ENCODE measurements around the gene TSHZ2. TPM values are rescaled to one million over a fixed set of nuclear protein-coding genes. Genes with fewer than 3 reads are reported as not detected.
A peak's percentile ranks its signal among the peaks of the same experiment; 100 is the strongest.

The TSHZ2 gene
- total and polyA plus RNA-seq, 2 experiments from 2014 or later, result 10.4 to 32.0 TPM

DNA sequence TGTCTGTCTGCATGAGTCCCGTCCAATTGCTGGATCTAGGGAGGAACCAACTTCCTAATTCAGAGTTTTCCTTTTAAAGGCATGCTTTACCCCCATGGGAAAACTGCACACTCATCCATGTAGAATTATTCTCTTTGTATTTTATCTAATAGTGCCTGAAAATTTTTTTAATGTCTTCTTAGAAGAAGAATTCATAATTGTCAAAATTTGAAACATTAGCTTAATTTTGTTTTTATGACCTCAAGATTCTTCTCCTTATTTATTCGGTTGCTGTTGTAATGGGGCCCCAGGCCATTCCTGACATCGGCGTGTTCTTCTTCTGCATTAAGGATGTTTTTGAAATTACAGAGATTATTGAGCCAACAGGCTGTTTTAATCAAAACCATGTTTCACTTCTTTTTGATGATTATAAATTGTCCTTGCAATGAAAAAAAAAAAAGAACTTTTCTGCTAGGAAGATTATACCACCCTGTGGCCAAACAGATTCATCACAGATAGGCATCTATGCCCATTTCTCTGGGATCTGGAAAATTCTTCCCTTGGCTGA lies 521.2 kb downstream of the TSHZ2 start:
- H3K36me3 ChIP-seq, result no peaks in the 10 kb centered on the region
- H3K9me3 ChIP-seq (ENCODE audit: low read depth), result no peaks in the 10 kb centered on the region
- no peaks in the 10 kb centered on the region for H3K27me3 ChIP-seq
- TF ChIP-seq, protein P1, sequence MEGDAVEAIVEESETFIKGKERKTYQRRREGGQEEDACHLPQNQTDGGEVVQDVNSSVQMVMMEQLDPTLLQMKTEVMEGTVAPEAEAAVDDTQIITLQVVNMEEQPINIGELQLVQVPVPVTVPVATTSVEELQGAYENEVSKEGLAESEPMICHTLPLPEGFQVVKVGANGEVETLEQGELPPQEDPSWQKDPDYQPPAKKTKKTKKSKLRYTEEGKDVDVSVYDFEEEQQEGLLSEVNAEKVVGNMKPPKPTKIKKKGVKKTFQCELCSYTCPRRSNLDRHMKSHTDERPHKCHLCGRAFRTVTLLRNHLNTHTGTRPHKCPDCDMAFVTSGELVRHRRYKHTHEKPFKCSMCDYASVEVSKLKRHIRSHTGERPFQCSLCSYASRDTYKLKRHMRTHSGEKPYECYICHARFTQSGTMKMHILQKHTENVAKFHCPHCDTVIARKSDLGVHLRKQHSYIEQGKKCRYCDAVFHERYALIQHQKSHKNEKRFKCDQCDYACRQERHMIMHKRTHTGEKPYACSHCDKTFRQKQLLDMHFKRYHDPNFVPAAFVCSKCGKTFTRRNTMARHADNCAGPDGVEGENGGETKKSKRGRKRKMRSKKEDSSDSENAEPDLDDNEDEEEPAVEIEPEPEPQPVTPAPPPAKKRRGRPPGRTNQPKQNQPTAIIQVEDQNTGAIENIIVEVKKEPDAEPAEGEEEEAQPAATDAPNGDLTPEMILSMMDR (IDR thresholded peaks at IDR 0.05; ENCODE audit: low read depth, low read length), result no peak
- no peak overlapping the region for H3K4me3 ChIP-seq
- DNase-seq (ENCODE audit: low read depth in 1 of 2, low spot score in 1 of 2), result peak in 1 of 2 donors; percentile 4
- no peak overlapping the region for H3K27ac ChIP-seq
- no peaks in the 10 kb centered on the region for H3K4me1 ChIP-seq (ENCODE audit: low read depth)

DNA sequence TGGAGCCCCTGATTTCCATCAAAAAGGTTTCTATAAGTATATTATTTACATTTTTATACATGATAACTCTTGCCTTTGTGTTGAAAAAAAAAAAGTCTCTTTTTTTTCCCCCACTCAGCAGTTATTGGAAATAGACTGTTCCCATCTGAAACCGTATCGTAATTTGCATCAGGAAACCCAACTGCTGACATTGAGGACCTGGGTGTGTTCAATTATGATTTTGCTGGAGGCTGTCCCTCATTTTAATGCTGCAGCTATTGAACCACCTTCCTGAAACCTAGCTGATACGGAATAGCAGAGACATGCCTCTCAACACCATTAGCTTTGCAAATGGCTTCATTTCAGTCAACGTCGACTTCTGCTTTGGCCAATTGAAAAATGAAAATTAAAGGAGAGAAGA lies 522.6 kb downstream of the TSHZ2 start:
- TF ChIP-seq, protein P1 (IDR thresholded peaks at IDR 0.05; ENCODE audit: low read depth, low read length), result no peak
- Histone ChIP-seq H3K9me3 (ENCODE audit: low read depth) (no peaks in the 10 kb centered on the region), H3K27me3 (no peaks in the 10 kb centered on the region), H3K27ac (no peak overlapping the region), H3K4me1 (ENCODE audit: low read depth) (no peaks in the 10 kb centered on the region), H3K4me3 (no peak overlapping the region), H3K36me3 (no peaks in the 10 kb centered on the region)
- DNase-seq (ENCODE audit: low read depth in 1 of 2, low spot score in 1 of 2), result no peak

DNA sequence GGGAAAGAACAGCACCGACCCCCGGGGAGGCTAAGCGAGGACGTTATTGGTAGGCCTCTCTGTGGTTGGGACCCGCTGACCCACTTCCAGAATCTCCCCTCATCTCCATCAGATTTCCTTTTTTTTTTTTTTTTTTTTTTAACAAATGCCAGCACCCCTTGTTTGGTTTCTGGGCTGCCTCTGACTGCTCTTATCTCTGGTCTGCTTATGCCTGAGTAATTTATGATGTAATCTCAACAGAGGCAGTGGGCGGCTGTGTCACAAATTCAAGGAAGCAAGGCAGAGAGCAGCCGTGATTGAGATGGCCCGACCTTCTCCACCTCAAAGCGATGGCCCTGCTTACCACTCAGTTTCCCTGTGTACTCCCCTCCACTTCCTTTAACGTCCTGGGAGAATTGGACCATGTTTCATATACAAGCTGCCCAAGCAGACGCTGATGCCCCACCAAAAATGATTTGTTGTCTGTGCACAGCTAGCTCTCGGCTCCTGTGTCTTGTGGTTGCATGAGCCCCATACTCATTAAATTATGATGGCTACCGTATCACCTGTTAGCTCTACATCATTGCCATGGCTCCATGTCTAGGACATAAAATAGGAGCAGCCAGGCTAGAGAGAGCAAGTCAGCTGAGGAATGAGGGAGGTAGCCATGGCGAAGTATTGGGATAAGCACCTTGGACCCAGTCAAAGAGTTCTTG lies 523.4 kb downstream of the TSHZ2 start:
- no peaks in the 10 kb centered on the region for H3K27me3 ChIP-seq
- TF ChIP-seq, protein P1 (IDR thresholded peaks at IDR 0.05; ENCODE audit: low read depth, low read length), result no peak
- H3K4me3 ChIP-seq, result no peak overlapping the region
- H3K36me3 ChIP-seq, result no peaks in the 10 kb centered on the region
- no peaks in the 10 kb centered on the region for H3K4me1 ChIP-seq (ENCODE audit: low read depth)
- H3K9me3 ChIP-seq (ENCODE audit: low read depth), result no peaks in the 10 kb centered on the region
- peak in 1 of 2 donors; percentile 28 for DNase-seq (ENCODE audit: low read depth in 1 of 2, low spot score in 1 of 2)
- H3K27ac ChIP-seq, result no peak overlapping the region

DNA sequence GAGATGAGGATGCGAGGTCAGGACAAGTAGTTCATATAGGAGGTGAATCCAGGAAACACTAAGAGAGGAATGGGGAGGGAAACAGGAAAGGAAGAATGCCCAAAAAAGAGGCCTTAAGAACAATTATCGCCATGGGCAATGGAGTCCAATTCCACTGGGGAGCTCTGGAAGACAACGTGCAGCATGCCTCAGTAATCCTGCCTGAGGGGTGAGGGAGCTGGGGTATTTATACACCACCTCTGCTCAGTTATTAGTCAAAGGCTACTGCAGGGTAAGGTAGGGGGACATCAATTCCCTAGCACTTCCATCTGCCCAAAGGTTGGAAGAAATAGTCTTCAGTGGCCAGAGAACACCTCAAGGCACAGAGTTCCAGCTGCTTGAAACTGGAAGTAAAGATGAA lies 525.1 kb downstream of the TSHZ2 start:
- Histone ChIP-seq H3K4me3 (no peak overlapping the region), H3K36me3 (no peaks in the 10 kb centered on the region), H3K27me3 (no peaks in the 10 kb centered on the region), H3K4me1 (ENCODE audit: low read depth) (no peaks in the 10 kb centered on the region), H3K27ac (no peak overlapping the region), H3K9me3 (ENCODE audit: low read depth) (no peaks in the 10 kb centered on the region)
- DNase-seq (ENCODE audit: low read depth in 1 of 2, low spot score in 1 of 2), result no peak
- TF ChIP-seq, protein P1 (IDR thresholded peaks at IDR 0.05; ENCODE audit: low read depth, low read length), result no peak

DNA sequence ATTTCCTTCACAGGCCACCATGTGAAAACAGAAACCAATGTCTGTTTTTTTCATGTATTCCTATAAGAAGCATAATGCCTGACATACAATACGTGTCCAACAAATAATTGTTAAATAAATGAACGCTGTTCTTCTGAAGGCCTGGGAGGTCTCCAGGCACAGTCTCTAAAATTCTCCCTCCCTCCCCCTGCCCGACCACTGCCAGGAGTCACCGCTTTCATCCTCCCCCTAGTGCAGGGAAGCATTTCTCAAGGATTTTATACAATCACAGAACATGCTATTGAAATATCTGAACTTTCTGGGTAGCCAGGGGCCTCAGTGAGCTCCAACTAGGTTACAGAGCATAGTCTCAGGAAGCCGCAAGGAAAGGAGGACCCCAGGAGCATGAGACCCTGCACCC lies 526.2 kb downstream of the TSHZ2 start:
- no peak for DNase-seq (ENCODE audit: low read depth in 1 of 2, low spot score in 1 of 2)
- no peaks in the 10 kb centered on the region for H3K9me3 ChIP-seq (ENCODE audit: low read depth)
- no peak overlapping the region for H3K4me3 ChIP-seq

More for the DNA sequence above, 526.2 kb downstream of the TSHZ2 start:
- H3K36me3 ChIP-seq, result no peaks in the 10 kb centered on the region
- TF ChIP-seq, protein P1 (IDR thresholded peaks at IDR 0.05; ENCODE audit: low read depth, low read length), result no peak
- no peaks in the 10 kb centered on the region for H3K27me3 ChIP-seq
- no peak overlapping the region for H3K27ac ChIP-seq
- H3K4me1 ChIP-seq (ENCODE audit: low read depth), result no peaks in the 10 kb centered on the region

All from cardiac muscle cell (in vitro differentiated cells and primary cell).